GM12878 (cell line): ENCODE results near the gene C10orf105. TPM values are rescaled to one million over a fixed set of nuclear protein-coding genes. Genes with fewer than 3 reads are reported as not detected.

Experiments used
- ATAC-seq: fragments of 200-7000 bp; cut with Tn5 transposase; 3 replicates; pipeline ENCODE4 v1.9.1; 2020; ENCODE audit warnings: mild to moderate bottlenecking, moderate library complexity
- BruUV-seq: library from RNA; stranded (reverse); fragments of 400-500 nt; replicated peaks from 2 replicates; lab custom pipeline; 2021; lab: Mats Ljungman, UMichigan
- CTCF ChIA-PET: fragments of 300-600 bp; sonication (Branson Sonifier 250); formaldehyde crosslinking; extraction: SDS; loops from one replicate; lab custom pipeline; 2021; ENCODE audit warnings: inconsistent platforms; lab: Yijun Ruan, JAX
- POLR2A ChIA-PET: fragments of 350-600 bp; formaldehyde crosslinking; extraction: SDS; loops from one replicate; lab custom pipeline; 2021; ENCODE audit warnings: inconsistent platforms; lab: Charles Lee
- RAD21 ChIA-PET: fragments of 300-600 bp; sonication (Branson Sonifier 250); formaldehyde crosslinking; loops from one replicate; lab custom pipeline; 2023; ENCODE audit warnings: antibody characterized with exemption; ENCODE audit not compliant: unreplicated experiment; lab: Charles Lee
- SMC1A ChIA-PET: fragments of 300-600 bp; sonication (Branson Sonifier 250); formaldehyde crosslinking; loops from one replicate; lab custom pipeline; 2023; ENCODE audit not compliant: unreplicated experiment, uncharacterized antibody; lab: Charles Lee
- DNase-seq: peaks from one replicate; pipeline ENCODE4 v3.0.0-alpha.2; 2011; ENCODE audit warnings: low read depth, low spot score
- FAIRE-seq: peaks from 3 replicates; lab custom pipeline; 2011; peaks lifted over from hg19 to GRCh38; lab: Jason Lieb, UNC
- H2AFZ ChIP-seq: 2 replicates; pipeline ENCODE4 v1.6.0; 2011; ENCODE audit warnings: low read depth, low read length, control low read depth; ENCODE audit not compliant: control insufficient read depth
- H3K27ac ChIP-seq: 2 replicates; pipeline ENCODE4 v1.5.1; 2011; ENCODE audit warnings: control low read depth; ENCODE audit not compliant: control insufficient read depth, insufficient read depth
- H3K27me3 ChIP-seq, 2 experiments: replicated peaks in 1 of 2; 2 replicates each; pipeline versions ENCODE4 v1.6.0 to v1.6.1; 2011; ENCODE audit warnings: low read length in 1 of 2; ENCODE audit not compliant: control insufficient read depth in 2 of 2, insufficient read depth in 2 of 2
- H3K36me3 ChIP-seq, 2 experiments: 2 replicates each; pipeline ENCODE4 v1.5.1; 2011; ENCODE audit warnings: low read length in 1 of 2; ENCODE audit not compliant: control insufficient read depth in 2 of 2, insufficient read depth in 2 of 2
- H3K4me1 ChIP-seq: 2 replicates; pipeline ENCODE4 v1.6.1; 2011; ENCODE audit warnings: mild to moderate bottlenecking, low read length, moderate library complexity, mixed read lengths; ENCODE audit not compliant: control insufficient read depth, insufficient read depth
- H3K4me2 ChIP-seq: 2 replicates; pipeline ENCODE4 v1.6.0; 2011; ENCODE audit warnings: control low read depth; ENCODE audit not compliant: control insufficient read depth, insufficient read depth
- H3K4me3 ChIP-seq: fragments of 200-600 bp; sonication (generic); 2 replicates; pipeline ENCODE4 v1.5.1; 2016
- H3K79me2 ChIP-seq: 2 replicates; pipeline ENCODE4 v1.6.0; 2011; ENCODE audit warnings: low read length; ENCODE audit not compliant: control insufficient read depth, insufficient read depth
- H3K9ac ChIP-seq: 2 replicates; pipeline ENCODE4 v1.8.0; 2011; ENCODE audit warnings: low read length, control low read depth, mixed read lengths; ENCODE audit not compliant: control insufficient read depth, insufficient read depth
- H3K9me3 ChIP-seq: replicated peaks from 3 replicates; pipeline ENCODE4 v1.5.1; 2011; ENCODE audit warnings: mild to moderate bottlenecking, low read length; ENCODE audit not compliant: control insufficient read depth, insufficient read depth
- H4K20me1 ChIP-seq: 2 replicates; pipeline ENCODE4 v1.6.0; 2011; ENCODE audit not compliant: control insufficient read depth, insufficient read depth
- ATF3 ChIP-seq: IDR thresholded peaks from 2 replicates; pipeline ENCODE4 v1.6.1; 2011; ENCODE audit warnings: low read depth, mild to moderate bottlenecking, low read length, moderate library complexity, borderline replicate concordance; ENCODE audit errors: extremely low read depth
- CHD4 ChIP-seq: fragments of 200-600 bp; sonication (generic); IDR thresholded peaks from 2 replicates; pipeline ENCODE4 v1.6.1; 2016; ENCODE audit warnings: mild to moderate bottlenecking
- DPF2 ChIP-seq: fragments of 450-650 bp; IDR thresholded peaks from 2 replicates; pipeline ENCODE4 v1.6.1; 2017; ENCODE audit warnings: mild to moderate bottlenecking
- EGR1 ChIP-seq, 2 experiments: IDR thresholded peaks; 1 replicate in 1 of 2; 2 replicates in 1 of 2; pipeline ENCODE4 v1.6.1; 2011 to 2012; ENCODE audit warnings: low read depth in 2 of 2, low read length in 2 of 2, borderline replicate concordance in 1 of 2, mild to moderate bottlenecking in 1 of 2, moderate library complexity in 1 of 2
- EZH2 ChIP-seq: IDR thresholded peaks from 2 replicates; pipeline ENCODE4 v1.6.1; 2012; ENCODE audit warnings: low read depth, mild to moderate bottlenecking, control low read depth, inconsistent platforms, low read length, borderline replicate concordance; ENCODE audit not compliant: control insufficient read depth
- IRF4 ChIP-seq: IDR thresholded peaks from 2 replicates; pipeline ENCODE4 v1.6.1; 2011; ENCODE audit warnings: low read depth, low read length
- NFIC ChIP-seq: IDR thresholded peaks from 2 replicates; pipeline ENCODE4 v1.6.1; 2012; ENCODE audit warnings: low read depth, mild to moderate bottlenecking, inconsistent platforms, low read length, moderate library complexity
- NR2C1 ChIP-seq: fragments of 450-650 bp; IDR thresholded peaks from 2 replicates; pipeline ENCODE4 v1.6.1; 2017; ENCODE audit warnings: antibody characterized with exemption, mild to moderate bottlenecking, moderate library complexity
- POLR2AphosphoS5 ChIP-seq: IDR thresholded peaks from 2 replicates; pipeline ENCODE4 v1.6.1; 2011; ENCODE audit warnings: mild to moderate bottlenecking, low read length, inconsistent platforms
- REST ChIP-seq: IDR thresholded peaks from 2 replicates; pipeline ENCODE4 v1.6.1; 2012; ENCODE audit warnings: mild to moderate bottlenecking, low read depth, low read length
- SKIL ChIP-seq: fragments of 450-650 bp; IDR thresholded peaks from 2 replicates; pipeline ENCODE4 v1.6.1; 2017; ENCODE audit warnings: mild to moderate bottlenecking, low read depth, inconsistent platforms; ENCODE audit not compliant: poor library complexity, severe bottlenecking
- SMAD5 ChIP-seq: IDR thresholded peaks from 2 replicates; pipeline ENCODE4 v1.6.1; 2016; ENCODE audit warnings: antibody characterized with exemption, low read depth
- TCF7 ChIP-seq: IDR thresholded peaks from 2 replicates; pipeline ENCODE4 v1.6.1; 2014; ENCODE audit warnings: antibody characterized with exemption, borderline replicate concordance
- ZBTB33 ChIP-seq: fragments of 450-650 bp; IDR thresholded peaks from 2 replicates; pipeline ENCODE4 v1.6.1; 2017; ENCODE audit warnings: mild to moderate bottlenecking
- WGBS: methylation state at CpG from one replicate; pipeline ENCODE4 v1.1.6; 2016; ENCODE audit warnings: low lambda C conversion rate; ENCODE audit not compliant: insufficient replicate concordance, insufficient coverage; ENCODE audit errors: missing lambda C conversion rate; 5-methylcytosine and 5-hydroxymethylcytosine counted together
- in situ Hi-C: fragments of 300-500 bp; cut with MboI; formaldehyde crosslinking; loops from 9 replicates; pipeline ENCODE4 v1.14.3; 2018; ENCODE audit warnings: mixed read lengths
- intact Hi-C: fragments of 100-400 bp; cut with micrococcal nuclease; formaldehyde crosslinking; loops from one replicate; pipeline ENCODE4 v1.14.2; 2022; ENCODE audit not compliant: unreplicated experiment
- polyA plus RNA-seq, 11 experiments: library from polyadenylated mRNA; depleted of rRNA in 4 of 11; unstranded in 6 of 11; stranded (reverse) in 5 of 11; fragments of >200 nt; fragmentation: Nextera tagmentation in 4 of 11; fragmentation: Illumina TruSeq in 1 of 11; extraction: Ambion mirVana in 4 of 11; extraction: Trizol in 1 of 11; gene quantifications; 1 replicate in 1 of 11; 2 replicates in 10 of 11; pipeline versions ENCODE4 v1.2.1 to v1.2.3, GENCODE V29; 2011 to 2016; ENCODE audit warnings: inconsistent platforms in 2 of 11, missing spikeins in 2 of 11, low read depth in 1 of 11
- total RNA-seq, 4 experiments: library from RNA; depleted of rRNA in 3 of 4; stranded (reverse); fragments of >200 nt in 3 of 4; fragmentation: Illumina TruSeq in 1 of 4; extraction: Trizol in 1 of 4; gene quantifications; 2 replicates each; pipeline versions ENCODE4 v1.2.1 to v1.2.3, GENCODE V29; 2013 to 2021

Gene C10orf105
- total and polyA plus RNA-seq, 10 of the 15 experiments (the other 5 are each of a cell fraction or from before 2014, with no cell fraction given): 0.04 to 0.06 (median 0.05) TPM; not detected in 7

- TF ChIP-seq ATF3 (no peak), NFIC (no peak), CHD4 (no peak), IRF4 (no peak), NR2C1 (no peak), POLR2AphosphoS5 (no peak), DPF2 (no peak)
These were observed 32.1 kb downstream of the C10orf105 start (continued) for GRCh38 chr10:71687480-71687879.

- no TSS peak for BruUV-seq
- TF ChIP-seq SKIL (no peak), EZH2 (no peak), EGR1 (IDR thresholded peaks at IDR 0.05; ENCODE audit: borderline replicate concordance in 1 of 2, low read depth in 2 of 2, low read length in 2 of 2) (no peak), TCF7 (no peak), SMAD5 (no peak), ZBTB33 (no peak), REST (no peak)
These were observed 32.5 kb downstream of the C10orf105 start for GRCh38 chr10:71687077-71687476.

More at GRCh38 chr10:71687077-71687476, 32.5 kb downstream of the C10orf105 start:
- SMC1A ChIA-PET: no interaction called here
- peaks cover 2% of the 10 kb centered on the region; the same call in 1 of the 3 replicates for H3K9me3 ChIP-seq
- H3K79me2 ChIP-seq: no peaks in the 10 kb centered on the region
- 61% methylated on average over 5 of the region's 5 CpGs for WGBS
- DNase-seq: no peak
- H3K36me3 ChIP-seq: no peaks in the 10 kb centered on the region
- H3K27ac ChIP-seq: no peak overlapping the region
- no peak for ATAC-seq
- POLR2A ChIA-PET: interaction anchor here (0.5 kb wide), 1 partner anchor 211 kb away, joined by 3 read pairs; no protein-coding TSS in a partner anchor
- no peaks in the 10 kb centered on the region for H4K20me1 ChIP-seq
- no peaks in the 10 kb centered on the region for H3K27me3 ChIP-seq
- in situ Hi-C loops (no loop called here), intact Hi-C loops (no loop called here)
- 0 out of 2 replicates have a peak, but pooled peaks cover 7% of the 10 kb centered on the region for H3K4me1 ChIP-seq
- no peak overlapping the region for H2AFZ ChIP-seq
- H3K9ac ChIP-seq: no peak overlapping the region
- RAD21 ChIA-PET: interaction anchor here (1.7 kb wide), 1 partner anchor 21 kb away, joined by 4 read pairs; no protein-coding TSS in a partner anchor
- FAIRE-seq: no peak
- no peak overlapping the region for H3K4me2 ChIP-seq
- no peak overlapping the region for H3K4me3 ChIP-seq
- CTCF ChIA-PET: interaction anchor here (1.3 to 3.6 kb wide), 2 partner anchors 9 to 22 kb away, joined by 3 to 33 read pairs; no protein-coding TSS in a partner anchor
